K562 (cell line): Measurements from ENCODE around the gene ILF2. TPM values are rescaled to one million over a fixed set of nuclear protein-coding genes. Genes with fewer than 3 reads are reported as not detected.
A peak's percentile ranks its signal among the peaks of the same experiment; 100 is the strongest.

Experiments
- ATF2 ChIP-seq: sonication (generic); formaldehyde crosslinking; IDR thresholded peaks from 2 replicates; pipeline ENCODE4 v1.8.1; 2022; ENCODE audit warnings: missing genetic modification reagents
- ETV5 ChIP-seq: sonication (generic); formaldehyde crosslinking; IDR thresholded peaks from 2 replicates; pipeline ENCODE4 v1.4.0; 2020; ENCODE audit warnings: low read depth, mild to moderate bottlenecking, missing genetic modification reagents
- L3MBTL2 ChIP-seq: fragments of 450-650 bp; IDR thresholded peaks from 2 replicates; pipeline ENCODE4 v1.6.1; 2016; ENCODE audit warnings: mild to moderate bottlenecking, moderate library complexity
- NCOR1 ChIP-seq: fragments of 450-650 bp; IDR thresholded peaks from 2 replicates; pipeline ENCODE4 v1.6.1; 2016; ENCODE audit warnings: mild to moderate bottlenecking, moderate library complexity
- POLR2H ChIP-seq: IDR thresholded peaks from 2 replicates; pipeline ENCODE4 v1.6.1; 2016; ENCODE audit warnings: missing genetic modification characterization, low read depth, mild to moderate bottlenecking, control low read depth, missing compliant biosample characterization, moderate library complexity
- REST ChIP-seq, 2 experiments: fragments of 450-650 bp; formaldehyde crosslinking in 1 of 2; IDR thresholded peaks; 2 replicates each; pipeline versions ENCODE4 v1.4.0 to v1.6.1; 2014 to 2020; ENCODE audit warnings: mild to moderate bottlenecking in 2 of 2, borderline replicate concordance in 1 of 2, low read depth in 1 of 2
- SIN3B ChIP-seq: fragments of 450-650 bp; IDR thresholded peaks from 2 replicates; pipeline ENCODE4 v1.6.1; 2017; ENCODE audit warnings: low read depth, mild to moderate bottlenecking, moderate library complexity
- SIX5 ChIP-seq, 2 experiments: IDR thresholded peaks; 2 replicates each; pipeline ENCODE4 v1.6.1; 2011; ENCODE audit warnings: low read length in 2 of 2, borderline replicate concordance in 1 of 2, low read depth in 1 of 2, mild to moderate bottlenecking in 1 of 2, moderate library complexity in 1 of 2; ENCODE audit not compliant: insufficient read depth in 1 of 2
- SREBF1 ChIP-seq: fragments of 150-350 bp; IDR thresholded peaks from 2 replicates; pipeline ENCODE4 v1.6.1; 2014; ENCODE audit warnings: antibody characterized with exemption, low read depth, low read length, borderline replicate concordance
- TAF7 ChIP-seq: fragments of 450-650 bp; IDR thresholded peaks from 2 replicates; pipeline ENCODE4 v1.6.1; 2016; ENCODE audit warnings: missing genetic modification characterization, missing compliant biosample characterization
- ZNF780A ChIP-seq: fragments of 250-450 bp; sonication (Bioruptor Pico); IDR thresholded peaks from 2 replicates; pipeline ENCODE4 v1.5.0; 2021; ENCODE audit warnings: mild to moderate bottlenecking
- polyA plus RNA-seq, 8 experiments: library from polyadenylated mRNA; depleted of rRNA in 4 of 8; stranded (reverse) in 5 of 8; unstranded in 3 of 8; fragments of >200 nt; fragmentation: Nextera tagmentation in 2 of 8; fragmentation: Illumina TruSeq in 1 of 8; extraction: Ambion mirVana in 2 of 8; extraction: Trizol in 1 of 8; gene quantifications; 2 replicates each; pipeline versions ENCODE4 v1.2.1 to v1.2.3, GENCODE V29; 2011 to 2014; ENCODE audit warnings: inconsistent platforms in 1 of 8, missing spikeins in 1 of 8
- total RNA-seq, 7 experiments: library from RNA; depleted of rRNA in 6 of 7; stranded (reverse); fragments of >200 nt in 6 of 7; fragmentation: Illumina TruSeq in 2 of 7; extraction: Trizol in 2 of 7; gene quantifications; 2 replicates each; pipeline versions ENCODE4 v1.2.1 to v1.2.3, GENCODE V29; 2011 to 2021; ENCODE audit warnings: low replicate concordance in 1 of 7
- TF ChIP-seq, protein P1 (sequence below): fragments of 250-450 bp; sonication (Bioruptor Pico); IDR thresholded peaks from 2 replicates; pipeline ENCODE4 v1.5.0; 2021; ENCODE audit warnings: mild to moderate bottlenecking, moderate library complexity

The ILF2 gene
- total and polyA plus RNA-seq, 9 of the 15 experiments (the other 6 are each of a cell fraction or from before 2014, with no cell fraction given): 282 to 726 (median 474) TPM

DNA sequence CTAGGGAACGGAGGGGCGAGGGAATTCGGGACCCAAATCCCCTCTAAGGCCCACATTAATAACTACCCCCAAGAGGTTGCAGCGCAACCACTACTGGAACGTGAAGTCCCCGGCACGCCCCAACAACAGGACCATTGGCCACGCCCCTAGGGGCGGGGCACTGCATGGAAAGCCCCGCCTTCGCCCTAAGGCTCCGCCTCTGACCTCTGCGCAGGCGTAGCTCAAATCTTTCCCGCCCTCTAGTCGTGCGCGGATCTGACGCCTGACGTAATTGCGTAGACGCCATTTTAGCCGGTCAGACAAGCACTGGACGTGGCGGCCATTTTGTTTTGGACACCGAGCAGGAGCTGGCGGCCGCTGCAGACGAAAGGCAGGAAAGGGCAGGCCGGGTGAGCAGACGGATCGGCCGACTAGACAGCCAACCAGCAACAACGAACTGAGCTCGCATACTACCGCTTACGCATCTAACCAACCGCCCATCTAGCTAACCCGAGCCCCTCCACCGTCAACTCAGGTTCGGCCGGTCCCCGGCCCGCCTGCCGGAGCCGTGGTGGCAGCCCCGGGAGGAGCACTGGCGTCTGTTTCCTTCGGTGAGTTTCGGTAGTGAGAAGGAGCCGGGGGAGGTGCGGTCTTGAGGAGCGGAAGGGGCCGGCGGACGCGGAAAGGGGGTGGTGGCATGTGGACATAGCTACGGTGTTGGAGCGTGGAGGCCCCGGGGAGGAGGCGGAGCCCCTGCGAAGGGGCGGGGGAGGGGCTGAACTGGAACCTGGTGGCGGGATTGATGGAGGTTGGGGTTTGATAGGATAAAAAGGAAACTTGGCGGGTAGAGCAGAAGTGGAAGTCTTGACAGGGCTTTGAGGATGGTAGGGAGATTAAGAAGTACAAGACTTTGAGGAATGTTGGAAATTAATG is 36.8 kb downstream of the ILF2 start, which contains the start of gene CHTOP (continued):
- TF ChIP-seq REST (IDR thresholded peaks at IDR 0.05; ENCODE audit: borderline replicate concordance) (no peak), REST (CRISPR knock-in tag; IDR thresholded peaks at IDR 0.05; ENCODE audit: low read depth) (peak; percentile 67; the same call in 1 of the 2 replicates), NCOR1 (peak; percentile 53), TAF7 (tag) (peak; percentile 93), L3MBTL2 (peak; percentile 68), ATF2 (CRISPR knock-in tag) (peak; percentile 90), SREBF1 (0 out of 2 replicates have a peak, but pooled peaks have one; percentile 12), ZNF780A (CRISPR knock-in tag) (no peak), SIX5 (IDR thresholded peaks at IDR 0.05; ENCODE audit: borderline replicate concordance in 1 of 2, insufficient read depth in 1 of 2, low read depth in 1 of 2, low read length in 2 of 2) (0 out of 4 replicates have a peak, but pooled peaks of 1 of the 2 experiments have one; percentile 12), SIN3B (peak; percentile 23; the same call in 1 of the 2 replicates), ETV5 (CRISPR knock-in tag) (peak; percentile 80), POLR2H (peak; percentile 93)
- TF ChIP-seq, protein P1, sequence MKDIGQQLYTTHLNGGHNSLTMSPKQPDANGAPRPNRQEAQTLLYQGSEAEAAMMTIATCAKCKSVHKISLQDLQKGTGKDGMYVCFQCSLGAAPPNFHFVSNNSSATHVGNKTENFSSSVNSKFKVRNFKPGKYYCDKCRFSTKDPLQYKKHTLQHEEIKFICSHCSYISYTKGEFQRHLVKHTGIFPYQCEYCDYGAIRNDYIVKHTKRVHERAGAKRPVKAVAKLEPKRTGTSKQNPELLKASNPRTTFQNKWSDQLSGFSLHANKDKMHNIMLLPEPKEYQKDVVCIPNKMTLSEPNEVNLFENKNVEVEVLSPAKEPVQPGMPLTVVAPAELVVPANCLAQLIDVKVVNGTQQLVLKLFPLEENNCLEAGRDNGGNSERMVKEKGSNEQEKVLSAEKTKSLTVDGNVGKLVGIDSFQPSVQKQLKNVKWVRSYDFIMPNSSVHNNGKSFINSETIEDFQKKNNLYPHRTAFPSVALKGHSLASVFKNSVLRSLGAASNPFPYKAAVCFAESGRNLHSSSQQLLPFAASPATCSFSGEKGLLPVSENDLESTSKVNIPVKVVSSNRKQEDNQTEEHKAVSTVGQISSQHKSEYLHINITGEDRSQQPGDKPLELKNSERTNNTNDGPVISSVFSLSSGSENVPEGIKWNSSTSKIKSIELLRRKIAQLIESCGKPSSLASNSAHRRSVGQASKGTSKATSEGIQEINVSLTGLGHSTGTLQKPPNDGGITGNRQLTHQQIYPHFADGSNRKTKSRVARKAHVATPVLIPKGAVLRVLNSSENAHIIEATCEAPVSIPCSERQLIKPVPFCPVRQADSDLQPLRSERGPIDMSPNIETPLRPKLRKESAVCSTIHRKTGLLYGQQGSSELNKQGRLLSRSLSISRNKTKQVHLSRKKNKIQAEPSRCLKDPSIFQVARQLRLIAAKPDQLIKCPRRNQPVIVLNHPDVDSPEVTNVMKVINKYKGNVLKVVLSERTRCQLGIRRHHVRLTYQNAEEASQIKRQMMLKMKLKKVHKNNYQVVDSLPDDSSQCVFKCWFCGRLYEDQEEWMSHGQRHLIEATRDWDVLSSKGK: no peak
